DOHH2 (cell line): ENCODE measurements around the gene UPK1B.

Experiments used
- CTCF ChIP-seq: fragments of 200-600 bp; sonication (generic); IDR thresholded peaks from one replicate; pipeline ENCODE4 v1.5.1; 2014; ENCODE audit warnings: antibody characterized with exemption, mild to moderate bottlenecking, low read depth, low read length; ENCODE audit not compliant: poor library complexity, severe bottlenecking
- EZH2phosphoT487 ChIP-seq: fragments of 200-600 bp; sonication (generic); IDR thresholded peaks from 2 replicates; pipeline ENCODE4 v1.6.1; 2017; ENCODE audit warnings: borderline replicate concordance, mild to moderate bottlenecking, antibody characterized with exemption, low read length, moderate library complexity, mixed read lengths

GRCh38 chr3:119177321-119177720 is 3.9 kb downstream of the UPK1B start:
- no peak for TF ChIP-seq CTCF
- TF ChIP-seq EZH2phosphoT487 = no peak
